ENCODE measurements around the gene MYLK.
A peak's percentile ranks its signal among the peaks of the same experiment; 100 is the strongest.
"Not testable (repeated sequence)": the region's sequence is repeated elsewhere in the genome, so short reads cannot be mapped to it uniquely, and the experiment has no call there.

MYLK gene

DNA sequence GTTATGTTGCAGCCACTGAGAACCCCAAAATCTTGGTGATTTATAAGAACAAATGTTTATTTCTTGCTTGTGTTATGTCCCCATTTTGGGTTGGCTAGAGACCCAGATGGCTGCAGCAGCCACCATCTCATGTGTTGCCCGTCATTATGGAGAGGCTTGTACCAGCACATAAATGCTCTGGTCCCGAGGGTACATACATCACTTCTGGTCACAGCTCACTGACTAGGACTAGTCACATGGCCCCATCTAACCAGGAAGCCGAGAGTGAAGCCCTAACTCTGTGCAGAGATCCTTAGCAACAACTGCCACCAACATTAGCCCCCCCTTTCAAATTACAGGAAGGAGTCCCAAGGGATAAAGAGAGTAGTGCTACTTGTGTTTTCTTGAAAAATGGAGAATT, 273.8 kb downstream of the MYLK start:
- DNase-seq: no peak

DNA sequence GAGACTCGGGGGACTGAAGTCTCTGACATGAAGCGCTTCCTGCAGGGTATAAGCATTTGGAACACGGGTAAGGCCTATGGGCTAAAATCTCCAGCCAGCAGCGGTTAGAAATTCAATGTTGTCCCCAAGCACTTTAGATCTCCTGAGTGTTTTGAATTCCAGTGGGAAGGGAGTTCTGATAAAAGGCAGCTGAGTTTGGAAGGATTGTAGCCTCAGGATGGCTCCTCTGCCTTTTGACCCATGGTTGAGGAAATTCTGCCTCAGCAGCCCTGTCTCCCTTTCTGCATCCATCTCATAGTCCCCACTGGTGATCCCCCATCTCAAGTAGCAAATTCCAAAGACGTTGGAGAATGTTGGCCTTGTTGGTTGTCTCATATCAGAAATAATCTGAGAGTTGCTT, 275.1 kb downstream of the MYLK start:
- no peak for DNase-seq

DNA sequence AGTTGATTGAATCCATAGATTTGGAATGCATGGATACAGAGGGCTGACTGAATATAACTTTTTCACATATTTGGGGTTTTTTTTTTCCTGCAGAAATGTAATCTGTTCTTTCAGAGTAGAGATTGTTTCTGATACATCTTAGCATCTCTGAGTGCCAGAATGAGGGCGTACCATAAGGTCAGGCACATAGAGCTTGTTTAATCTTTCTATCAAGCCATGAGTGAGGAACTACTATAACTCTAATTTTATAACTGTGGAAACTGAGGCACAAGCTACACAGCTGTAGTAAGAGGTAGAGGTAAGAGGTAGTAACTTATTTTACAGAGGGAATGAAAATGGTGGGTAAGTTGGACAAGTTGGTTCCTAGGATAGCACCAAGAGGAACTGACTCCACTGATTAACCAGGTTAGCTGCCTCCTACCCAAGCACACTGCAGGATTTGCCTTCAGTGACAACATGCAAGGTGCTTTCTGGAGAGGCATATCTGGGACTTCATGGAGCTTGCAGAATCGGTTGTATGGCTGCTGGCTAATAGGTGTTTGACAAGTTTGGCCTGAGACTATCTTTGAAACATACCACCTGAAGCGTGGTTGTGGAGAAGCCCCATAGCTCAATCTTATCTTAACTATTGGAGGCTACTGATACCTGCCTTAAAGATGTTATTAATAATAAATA, 275.7 kb downstream of the MYLK start:
- DNase-seq: no peak

DNA sequence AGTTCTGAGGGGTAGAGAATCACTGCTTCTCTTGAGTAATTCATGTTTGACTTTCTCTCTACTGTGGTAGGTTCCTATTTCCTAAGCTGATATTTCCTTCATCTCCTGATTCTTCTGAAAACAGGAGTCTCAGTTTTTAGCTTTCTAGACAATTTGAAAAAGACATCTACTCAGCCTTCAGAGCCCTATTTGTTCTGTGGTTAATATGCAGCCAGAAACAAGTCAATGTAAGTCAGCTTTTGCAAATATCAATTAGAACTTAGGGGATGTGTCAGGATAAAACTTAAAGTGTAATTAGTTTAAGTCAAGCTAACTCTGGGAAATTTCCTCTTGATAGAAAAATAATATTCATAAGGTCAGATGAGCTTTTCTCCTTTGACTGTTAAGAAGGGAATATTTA, 277.6 kb downstream of the MYLK start:
- no peak for DNase-seq

DNA sequence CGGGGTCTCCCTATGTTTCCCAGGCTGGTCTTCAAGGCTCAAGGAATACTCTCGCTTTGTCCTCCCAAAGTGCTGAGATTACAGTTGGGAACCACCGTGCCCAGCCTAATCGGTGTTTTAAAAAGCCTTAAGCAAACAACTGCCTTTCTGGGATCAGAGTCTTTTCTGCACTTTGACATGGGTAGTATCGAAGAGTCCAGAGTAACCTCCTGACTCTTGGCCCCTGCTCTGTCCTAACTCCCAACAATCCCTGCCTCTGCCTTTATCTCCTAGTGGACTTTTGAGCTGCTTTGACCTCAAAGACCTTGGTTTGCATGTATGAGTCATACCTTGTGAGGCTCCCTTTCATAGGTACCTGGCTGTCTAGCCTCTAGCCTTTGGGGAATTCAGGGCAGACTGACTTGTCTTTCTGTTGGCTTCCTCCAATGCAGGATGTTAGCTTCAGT, 278.3 kb downstream of the MYLK start:
- DNase-seq: no peak

DNA sequence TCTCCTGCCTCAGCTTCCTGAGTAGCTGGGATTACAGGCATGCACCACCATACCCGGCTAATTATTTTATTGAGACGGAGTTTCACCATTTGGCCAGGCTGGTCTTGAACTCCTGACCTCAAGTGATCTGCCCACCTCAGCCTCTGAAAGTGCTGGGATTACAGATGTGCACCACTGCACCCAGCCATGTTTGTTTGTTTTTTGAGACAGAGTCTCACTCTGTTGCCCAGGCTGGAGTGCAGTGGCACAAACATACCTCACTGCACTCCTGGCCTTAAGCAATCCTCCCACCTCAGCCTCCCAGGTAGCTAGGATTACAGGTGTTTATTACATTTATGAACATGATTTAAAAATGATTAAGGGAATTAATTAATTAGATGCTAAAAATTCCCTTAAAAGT, 281.0 kb downstream of the MYLK start:
- DNase-seq: not testable (repeated sequence)

DNA sequence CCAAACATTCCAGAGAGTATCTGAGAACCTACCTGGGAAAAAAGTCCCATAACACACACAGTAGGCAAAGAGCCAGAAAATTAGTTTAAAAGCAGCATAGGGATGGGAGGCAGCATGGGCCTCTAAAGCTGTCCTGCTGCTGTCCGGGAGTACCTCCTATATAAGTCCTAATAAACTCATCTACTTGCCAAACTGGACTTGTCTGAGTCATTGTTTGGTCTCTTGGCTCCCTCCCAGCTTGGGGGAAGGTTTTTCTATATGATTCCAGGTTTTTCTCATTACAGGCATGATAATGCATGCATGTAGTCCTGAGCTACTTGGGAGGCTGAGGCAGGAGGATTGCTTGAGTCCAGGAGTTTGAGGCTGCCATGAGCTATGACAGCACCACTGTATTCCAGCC, 281.8 kb downstream of the MYLK start:
- DNase-seq: no peak

DNA sequence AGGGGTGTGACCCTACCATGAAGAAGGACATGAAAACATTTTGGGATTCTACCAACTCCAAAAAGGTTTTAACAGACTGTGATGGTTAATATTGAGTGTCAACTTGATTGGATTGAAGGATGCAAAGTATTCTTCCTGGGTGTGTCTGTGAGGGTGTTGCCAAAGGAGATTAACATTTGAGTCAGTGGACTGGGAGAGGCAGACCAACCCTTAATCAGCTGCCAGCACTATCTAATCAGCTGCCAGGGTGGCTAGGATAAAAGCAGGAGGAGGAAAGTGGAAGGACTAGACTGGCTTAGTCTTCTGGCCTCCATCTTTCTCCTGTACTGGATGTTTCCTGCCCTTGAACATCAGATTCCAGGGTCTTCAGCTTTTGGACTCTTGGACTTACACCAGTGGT, 283.3 kb downstream of the MYLK start:
- not testable (repeated sequence) for DNase-seq

DNA sequence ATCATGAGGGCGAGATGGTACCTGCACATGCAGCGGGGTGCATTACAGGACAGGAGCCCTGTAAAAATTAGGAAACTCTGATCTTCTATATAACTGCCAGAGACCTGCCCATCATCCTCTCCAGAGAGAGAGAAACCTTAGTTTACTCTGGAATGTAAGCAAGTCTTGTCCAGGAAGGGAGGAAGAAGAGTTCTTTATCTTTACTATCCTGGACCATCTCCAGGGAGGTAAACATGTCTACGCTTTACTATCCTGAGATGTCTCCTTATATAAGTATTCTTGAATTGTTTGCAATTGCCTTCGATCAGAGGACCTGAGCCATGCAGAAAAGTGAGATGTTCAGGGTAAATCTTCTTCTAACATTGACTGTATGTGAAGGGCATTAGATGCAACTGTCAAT, 286.6 kb downstream of the MYLK start:
- no peak for DNase-seq

DNA sequence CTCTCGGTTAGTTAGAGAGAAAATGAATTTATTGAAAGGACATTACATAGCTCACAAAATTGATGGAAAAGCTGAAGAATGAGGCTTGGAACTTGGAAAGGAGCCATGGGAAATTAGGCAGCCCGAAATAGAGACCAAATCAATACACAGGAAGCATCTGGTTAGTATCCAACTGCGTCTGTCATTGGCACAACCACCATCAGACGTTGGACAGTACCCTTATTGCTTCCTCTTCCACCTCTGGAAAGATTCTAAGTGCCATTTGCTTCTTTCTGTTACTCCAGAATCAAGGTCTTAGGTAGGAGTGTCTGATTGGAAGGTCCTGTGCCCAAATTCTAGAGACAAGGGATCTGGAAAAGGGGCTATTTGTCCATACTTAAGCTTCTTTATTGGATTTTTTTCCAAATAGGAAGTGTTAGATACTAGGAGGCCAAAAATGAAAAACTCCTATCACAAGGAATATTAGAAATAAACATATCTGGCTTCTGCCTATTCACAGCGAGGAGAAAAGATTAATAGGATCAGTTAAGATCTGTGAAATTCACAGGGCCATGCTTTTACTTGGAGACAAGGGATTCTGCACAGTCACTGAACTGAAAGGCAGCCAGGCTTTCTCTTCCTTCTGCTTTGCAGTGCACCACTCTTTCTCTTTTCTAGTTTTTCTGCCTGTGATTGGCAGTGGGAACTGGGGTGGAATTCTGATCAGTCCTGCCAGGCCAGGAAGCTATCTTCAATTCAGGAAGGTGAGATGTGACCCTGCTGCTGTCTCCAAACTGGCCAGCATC, 288.5 kb downstream of the MYLK start:
- no peak for DNase-seq

DNA sequence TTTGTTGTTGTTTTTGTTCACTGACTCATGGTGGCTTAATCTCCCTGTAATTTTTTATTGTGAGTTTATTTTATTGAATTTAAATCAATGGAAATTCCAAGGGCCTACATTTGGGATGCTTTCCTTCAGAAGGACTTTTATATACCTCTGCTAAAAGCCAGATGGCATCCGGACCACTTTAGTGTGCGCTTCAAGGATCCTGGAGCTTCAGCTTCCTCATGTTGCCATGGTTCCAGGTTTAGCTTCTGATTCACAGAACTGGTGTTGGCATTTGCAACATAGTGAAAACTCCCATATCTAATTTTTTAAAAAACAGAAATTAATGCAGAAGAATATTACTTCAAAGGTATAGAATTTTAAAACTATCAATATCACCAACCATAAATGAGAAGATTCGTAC, 290.8 kb downstream of the MYLK start:
- no peak for DNase-seq

DNA sequence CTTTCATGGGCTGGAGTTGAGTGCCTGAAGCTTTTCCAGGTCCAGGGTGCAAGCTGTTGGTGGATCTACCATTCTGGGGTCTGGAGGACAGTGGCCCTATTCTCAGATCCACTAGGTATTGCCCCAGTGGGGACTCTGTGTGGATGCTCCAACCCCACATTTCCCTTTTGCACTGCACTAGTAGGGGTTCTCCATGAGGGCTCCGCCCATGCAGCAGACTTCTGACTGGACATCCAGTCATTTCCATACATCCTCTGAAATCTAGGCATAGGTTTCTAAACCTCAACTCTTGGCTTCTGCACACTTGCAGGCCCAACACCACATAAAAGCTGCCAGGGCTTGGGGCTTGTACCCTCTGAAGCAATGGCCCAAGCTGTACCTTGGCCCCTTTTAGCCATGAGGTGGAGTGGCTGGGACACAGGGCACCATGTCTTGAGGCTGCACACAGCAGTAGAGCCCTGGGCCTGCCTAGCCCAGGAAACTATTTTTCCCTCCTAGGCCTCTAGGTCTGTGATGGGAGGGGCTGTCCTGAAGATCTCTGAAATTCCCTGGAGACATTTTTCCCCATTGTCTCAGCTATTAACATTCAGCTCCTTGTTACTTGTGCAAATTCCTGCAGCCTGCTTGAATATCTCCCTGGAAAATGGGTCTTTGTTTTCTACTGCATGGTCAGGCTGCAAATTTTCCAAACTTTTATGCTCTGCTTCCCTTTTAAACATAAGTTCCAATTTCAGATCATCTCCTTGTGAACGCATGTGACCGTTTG, 293.3 kb downstream of the MYLK start:
- no peak for DNase-seq

DNA sequence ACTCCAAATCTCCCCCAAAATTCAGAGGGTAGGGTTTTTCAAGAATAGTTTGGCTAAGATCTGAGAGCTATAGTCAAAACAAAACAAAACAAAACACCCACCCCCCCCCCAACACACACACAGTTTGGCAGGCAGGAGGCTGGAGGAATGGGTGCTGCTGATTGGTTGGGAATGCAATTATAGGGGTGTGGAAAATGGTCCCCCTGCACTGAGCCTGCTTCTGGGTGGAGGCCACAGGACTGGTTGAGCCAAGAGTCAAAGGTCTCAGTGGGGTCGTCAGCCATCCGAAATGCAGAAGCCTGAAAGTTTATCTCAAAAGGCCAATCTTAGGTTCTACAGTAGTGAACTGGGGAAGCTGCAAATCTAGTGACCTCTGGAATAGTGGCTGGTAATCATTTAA, 296.7 kb downstream of the MYLK start:
- no peak for DNase-seq

DNA sequence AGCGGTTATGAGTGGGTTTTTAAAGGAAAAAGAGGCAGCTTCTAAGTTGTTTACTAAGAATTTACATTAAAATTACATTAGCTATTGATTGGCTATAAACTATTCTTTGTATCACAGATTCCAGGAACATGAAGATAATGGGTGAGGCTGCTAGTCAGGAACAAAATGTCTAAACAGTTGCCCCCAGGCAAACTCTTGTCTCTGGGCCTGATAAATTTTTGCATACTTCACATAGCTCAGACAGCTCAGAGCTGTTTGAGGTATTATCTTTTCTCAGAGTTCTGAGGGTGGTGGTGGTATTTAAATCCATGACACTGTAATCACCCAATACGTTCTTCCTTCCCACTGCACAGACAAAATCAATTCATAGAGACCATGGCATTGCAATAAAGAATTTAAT, 297.2 kb downstream of the MYLK start:
- DNase-seq: no peak

DNA sequence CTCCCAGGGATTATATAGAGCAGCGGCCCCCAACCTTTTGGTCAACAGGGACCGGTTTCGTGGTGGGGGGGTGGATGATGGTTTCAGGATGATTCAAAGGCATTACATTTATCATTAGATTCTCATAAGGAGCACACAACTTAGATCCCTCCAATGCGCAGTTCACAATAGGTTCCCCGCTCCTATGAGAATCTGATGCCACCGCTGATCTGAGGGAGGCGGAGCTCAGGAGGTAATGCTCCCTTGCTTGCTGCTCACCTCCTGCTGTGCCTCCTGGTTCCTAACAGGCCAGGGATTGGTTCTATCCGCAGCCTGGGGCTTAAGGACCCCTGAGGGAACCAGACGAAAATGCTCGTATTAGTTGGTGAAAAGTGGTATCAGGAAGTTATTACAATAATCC, 298.0 kb downstream of the MYLK start:
- DNase-seq: peak; percentile 51

DNA sequence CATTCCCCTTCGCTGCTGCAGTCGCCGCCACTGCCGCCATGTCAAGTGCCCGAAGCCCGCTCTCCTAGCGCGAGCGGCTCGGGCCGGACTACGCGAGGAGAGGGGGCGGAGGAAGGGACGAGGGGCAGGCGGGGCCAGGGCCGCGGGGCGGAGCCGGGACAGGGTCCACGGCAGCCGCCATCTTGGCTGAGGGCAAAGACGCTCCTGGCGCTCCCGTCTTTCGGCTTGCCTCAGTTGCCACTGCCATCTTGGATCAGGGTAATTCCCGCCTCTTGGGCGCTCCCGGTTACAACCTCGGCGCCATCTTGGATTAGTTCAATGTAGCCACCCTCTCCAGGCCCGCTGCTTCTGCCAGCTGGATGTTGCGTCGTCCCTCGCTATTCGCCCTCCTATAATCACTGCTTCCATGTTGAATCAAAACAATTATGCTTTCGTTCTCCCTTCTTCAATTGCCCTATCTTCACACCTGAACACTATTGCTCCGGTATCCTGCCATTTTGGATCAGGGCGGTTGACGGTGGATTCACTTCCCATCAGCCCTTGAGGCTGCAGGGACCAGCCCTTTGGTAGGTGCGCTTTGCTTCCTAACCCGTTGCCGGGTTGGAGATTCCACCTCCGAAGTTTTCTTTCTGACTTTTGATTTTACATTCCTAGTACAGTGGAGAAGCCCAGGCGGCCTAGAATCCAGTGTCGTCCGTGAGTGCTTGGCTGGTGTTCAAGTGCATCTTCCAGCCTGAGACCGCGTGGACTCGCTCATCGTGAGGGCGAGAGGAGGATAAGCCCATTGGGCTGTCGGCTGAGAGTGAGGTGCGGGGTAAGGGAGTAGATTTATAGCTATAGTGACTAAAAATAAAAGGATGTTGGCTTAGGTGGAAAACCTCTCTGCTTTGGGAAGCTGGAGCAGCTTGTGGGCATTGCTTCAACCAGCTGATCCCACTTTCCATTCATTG, 298.9 kb downstream of the MYLK start, which contains the start of gene HACD2:
HACD2 (minus strand) TSS at position 66 of the 950 bp plus-strand sequence; CDS start at position 40, 26 bp downstream.
- peak; percentile 95 for DNase-seq

DNA sequence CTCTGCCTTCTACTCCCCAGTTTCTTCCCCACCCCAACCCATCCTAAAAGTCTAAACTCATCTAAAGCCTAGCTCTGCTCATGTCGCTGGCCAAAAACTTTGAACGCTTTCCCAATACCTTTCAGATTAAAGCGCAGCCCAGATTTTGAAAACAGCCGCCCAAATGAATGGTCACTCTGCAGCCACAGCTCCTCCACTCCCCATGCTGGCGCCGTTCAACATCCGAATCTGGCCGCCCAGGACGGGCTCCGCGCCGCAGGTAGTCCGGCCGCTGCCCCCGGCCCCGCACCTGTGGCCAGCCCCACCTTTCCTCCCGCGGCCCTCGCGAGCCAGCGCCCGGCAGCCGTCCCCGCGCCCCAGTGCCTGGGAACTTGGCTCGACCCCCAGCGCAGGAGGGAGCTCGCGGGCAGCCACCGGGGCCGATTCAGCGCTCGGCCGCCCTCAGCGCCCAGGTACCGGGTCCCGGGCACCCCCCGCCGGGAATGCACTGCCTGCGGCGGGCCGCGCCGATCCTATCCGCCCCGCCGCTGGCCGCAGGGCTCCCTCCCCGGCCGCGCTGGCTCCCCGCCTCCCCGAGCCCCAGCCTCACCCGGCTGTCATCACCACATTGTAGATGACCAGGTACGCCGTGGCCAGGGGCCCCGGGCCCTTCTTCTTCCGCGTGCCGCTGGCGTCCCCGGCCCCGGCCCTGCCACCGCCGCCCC, 299.7 kb downstream of the MYLK start:
- peak; percentile 34 for DNase-seq

DNA sequence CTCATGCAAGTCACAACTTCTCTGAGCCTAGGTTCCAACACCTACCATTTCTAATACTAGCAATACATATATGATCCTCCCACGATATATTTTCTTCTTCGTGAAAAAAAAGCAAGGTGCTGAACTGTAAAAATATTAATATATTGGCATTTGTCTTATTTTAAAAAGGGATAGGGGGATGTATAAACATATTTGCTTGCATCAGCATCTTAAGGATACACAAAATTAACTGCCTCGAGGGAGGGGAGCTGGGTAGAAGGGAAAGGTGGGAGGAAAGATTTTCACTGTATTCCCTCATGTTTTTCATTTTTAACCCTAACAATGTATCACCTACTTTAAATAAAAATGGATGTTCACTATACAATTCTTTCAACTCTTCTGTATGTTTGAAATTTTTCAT, 300.6 kb downstream of the MYLK start:
- DNase-seq: no peak

DNA sequence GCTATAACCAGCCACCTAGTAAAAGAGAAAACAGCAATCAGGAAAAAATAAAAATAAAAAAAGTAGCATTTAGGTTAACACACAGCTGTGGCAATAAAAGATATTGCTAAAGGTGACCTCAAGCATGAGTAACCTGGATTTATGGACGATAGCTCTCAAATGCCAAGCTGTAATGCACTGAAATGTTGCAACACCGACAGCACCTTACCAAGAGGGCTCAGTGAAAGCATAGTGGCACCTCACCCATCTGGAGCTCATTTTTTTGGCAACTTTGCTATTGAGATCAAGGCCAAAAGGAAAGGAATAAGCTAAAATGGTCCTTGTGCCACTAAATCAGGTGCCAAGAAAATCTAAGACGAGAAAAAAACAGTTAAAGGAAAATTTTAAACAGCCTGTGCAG, 301.8 kb downstream of the MYLK start:
- no peak for DNase-seq

DNA sequence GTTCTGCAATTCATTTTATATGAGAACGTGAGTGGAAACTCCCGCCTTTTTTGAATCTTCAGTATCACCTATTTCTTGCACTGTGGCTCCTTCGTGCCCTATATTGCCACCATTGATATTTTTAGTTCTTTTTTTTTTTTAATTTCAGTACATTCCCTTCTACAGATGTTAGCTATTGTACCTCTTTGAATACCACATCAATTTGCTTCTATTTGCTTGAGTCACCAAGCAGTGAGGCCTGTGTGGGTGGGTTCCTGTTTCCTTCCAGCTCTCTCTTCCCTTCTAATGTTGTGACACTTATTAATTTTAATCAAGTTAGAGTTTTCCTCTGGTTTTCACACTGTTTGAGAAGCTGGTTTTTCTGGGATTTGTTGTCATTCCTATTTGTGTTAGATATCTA, 308.0 kb downstream of the MYLK start:
- peak; percentile 21 for DNase-seq

DNA sequence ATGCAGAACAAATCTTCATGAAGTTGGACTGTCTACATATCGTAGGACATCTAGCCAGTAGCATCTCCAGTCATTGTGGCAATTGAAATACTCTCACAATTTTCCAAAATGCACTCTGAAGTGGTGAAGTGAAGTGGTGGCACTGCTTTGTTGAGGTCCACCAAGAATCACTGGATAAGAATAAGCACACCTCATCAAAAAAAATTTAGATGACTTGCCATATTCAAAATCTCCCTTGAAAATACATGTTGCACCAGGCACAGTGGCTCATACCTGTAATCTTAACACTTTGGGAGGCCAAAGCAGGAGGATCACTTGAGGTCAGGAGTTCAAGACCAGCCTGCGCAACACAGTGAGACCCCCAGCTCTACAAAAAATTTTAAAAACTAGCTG, 312.2 kb downstream of the MYLK start:
- DNase-seq: no peak
